Psoas muscle (tissue), 8 donors: ENCODE data around the gene MOGAT2. TPM values are rescaled to one million over a fixed set of nuclear protein-coding genes. Genes with fewer than 3 reads are reported as not detected.

Experiments
- ATAC-seq, 4 donors: fragments of 200-7000 bp; cut with Tn5 transposase; one replicate each; pipeline ENCODE4 v1.9.1; 2020; ENCODE audit warnings: moderate library complexity in 3 of 4, mild to moderate bottlenecking in 2 of 4
- DNase-seq, 2 donors: peaks; one replicate each; pipeline ENCODE4 v3.0.0-alpha.2; 2020
- H3K27ac ChIP-seq: fragments of 200-600 bp; one replicate; pipeline ENCODE4 v1.8.0; 2022
- H3K27me3 ChIP-seq, 3 donors: fragments of 200-600 bp in 1 of 3; one replicate each; pipeline versions ENCODE4 v1.6.1 to v1.8.0; 2013 to 2022; ENCODE audit warnings: low read length in 2 of 3, mild to moderate bottlenecking in 2 of 3, moderate library complexity in 1 of 3; ENCODE audit not compliant: insufficient read depth in 3 of 3
- H3K36me3 ChIP-seq, 2 donors: fragments of 200-600 bp in 1 of 2; one replicate each; pipeline versions ENCODE4 v1.6.1 to v1.8.0; 2013 to 2022; ENCODE audit warnings: low read depth in 1 of 2, mild to moderate bottlenecking in 1 of 2, moderate library complexity in 1 of 2; ENCODE audit not compliant: insufficient read depth in 1 of 2
- H3K4me1 ChIP-seq: fragments of 200-600 bp; one replicate; pipeline ENCODE4 v1.8.0; 2022
- H3K4me3 ChIP-seq: fragments of 200-600 bp; one replicate; pipeline ENCODE4 v1.8.0; 2022; ENCODE audit warnings: mild to moderate bottlenecking
- H3K9me3 ChIP-seq: fragments of 200-600 bp; one replicate; pipeline ENCODE4 v1.8.0; 2022
- CTCF ChIP-seq: fragments of 200-600 bp; IDR thresholded peaks from one replicate; pipeline ENCODE4 v1.8.0; 2022; ENCODE audit warnings: antibody characterized with exemption
- WGBS, 3 donors: extraction: QIAGEN DNeasy Blood & Tissue Kit; methylation state at CpG; one replicate each; pipeline versions ENCODE4 v1.1.6 to v1.1.7; 2013; 5-methylcytosine and 5-hydroxymethylcytosine counted together
- intact Hi-C, 2 donors: fragments of 100-400 bp; cut with DNase I; formaldehyde crosslinking; loops; one replicate each; pipeline versions ENCODE4 v1.11.0 to v1.14.2; 2022
- polyA plus RNA-seq, 3 donors: library from polyadenylated mRNA; stranded (reverse); fragments of 200-250 nt; gene quantifications; one replicate each; pipeline ENCODE4 v1.2.3, GENCODE V29; 2013
- total RNA-seq, 4 donors: library from RNA; stranded (reverse); fragmentation: NEBNext Ultra II Directional in 2 of 4; extraction: Animal tissue kit (Norgen Biotek cat#: 25700) in 2 of 4; gene quantifications; one replicate each; pipeline versions ENCODE4 v1.2.1 to v1.2.4, GENCODE V29; 2021 to 2023
- donor health status: healthy with polysubstance abuse.
- donor health status: DM: no; HTN: no; CAD: no; lungs with moderate emphysema.
- donor health status: Bipolar disorder and iron deficiency.
- donor health status: healthy.
- donor health status: DM: yes; HTN: yes; CAD: no.
- donor health status: DM: no; HTN: no; CAD: no.
- donor health status: DM: no; HTN: no; CAD: no.
- donor health status: DM: yes; HTN: yes; CAD: no.

MOGAT2 gene
- total and polyA plus RNA-seq, 7 donors: 0.04 to 0.19 TPM; not detected in 5

DNA sequence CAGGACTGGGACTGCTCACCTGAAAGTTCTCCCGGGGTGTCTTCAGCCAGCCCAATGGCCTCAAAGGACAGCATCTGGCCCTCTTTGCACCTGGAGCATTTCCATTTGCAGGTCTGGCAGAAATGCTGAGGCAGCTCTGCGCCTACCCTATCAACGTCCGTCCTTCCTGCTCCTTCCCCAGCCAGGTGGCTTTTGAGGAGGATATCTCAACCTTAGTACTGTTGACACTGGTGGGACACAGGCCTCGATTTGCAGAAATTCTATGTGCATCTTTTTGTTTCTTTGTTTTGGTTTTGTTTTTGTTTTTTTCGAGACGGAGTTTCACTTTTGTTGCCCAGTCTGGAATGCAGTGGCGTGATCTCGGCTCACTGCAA lies 5.0 kb downstream of the MOGAT2 start:
- no peak for TF ChIP-seq CTCF
- no peak overlapping the region for H3K4me3 ChIP-seq
- H3K27me3 ChIP-seq: no peaks in the 10 kb centered on the region
- no peaks in the 10 kb centered on the region for H3K4me1 ChIP-seq
- no peaks in the 10 kb centered on the region for H3K9me3 ChIP-seq
- H3K36me3 ChIP-seq: no peaks in the 10 kb centered on the region
- no peak overlapping the region for H3K27ac ChIP-seq
- 79 to 96% (median 86%) methylated on average over 9 of the region's 9 CpGs for WGBS, 3 donors
- DNase-seq: no peak
- ATAC-seq: no peak
- intact Hi-C loops: loop anchor here (5.0 to 10.0 kb wide), 2 partner anchors 45 to 592 kb away; partner anchors contain the start of gene DGAT2 (in 2 of the 2)

DNA sequence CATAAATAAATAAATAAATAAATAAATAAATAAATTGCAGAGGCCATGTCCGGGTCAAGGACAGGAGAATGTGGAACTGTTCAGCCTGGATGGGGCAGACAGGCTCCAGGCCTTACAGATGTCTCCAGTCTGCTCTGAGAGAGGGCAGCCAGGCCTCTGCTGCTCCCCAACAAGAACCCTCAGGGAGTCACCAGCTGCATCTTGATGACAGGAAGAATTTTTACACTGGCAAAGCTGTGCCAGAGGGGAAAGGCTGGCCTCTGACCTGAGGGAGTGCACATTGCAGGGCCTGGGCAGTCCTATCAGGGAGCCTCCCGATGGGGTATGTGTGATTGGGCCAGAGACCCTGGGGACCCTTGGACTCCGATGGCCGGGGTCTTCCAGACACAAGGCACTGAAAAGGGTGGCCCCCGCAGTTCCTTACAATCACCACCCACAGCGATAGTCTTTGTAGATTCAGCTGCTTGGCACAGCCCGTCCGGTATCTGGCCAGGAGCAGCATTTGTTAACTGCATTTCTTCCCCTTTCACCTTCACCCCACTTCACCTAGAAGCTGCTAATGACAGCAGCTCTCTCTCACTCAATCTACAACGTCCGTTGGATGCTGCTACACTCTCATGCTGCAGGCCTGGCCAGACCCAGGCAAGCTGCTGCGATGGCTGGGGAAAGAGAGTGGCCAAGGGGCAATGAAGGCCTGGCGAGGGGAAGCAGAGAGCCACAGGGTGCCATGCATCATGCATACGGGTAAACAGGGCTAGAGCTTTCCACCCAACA lies 8.1 kb downstream of the MOGAT2 start:
- no peak for ATAC-seq
- TF ChIP-seq CTCF: no peak
- no peak for DNase-seq
- Histone ChIP-seq H3K36me3 (no peaks in the 10 kb centered on the region), H3K27ac (no peak overlapping the region), H3K27me3 (no peaks in the 10 kb centered on the region), H3K4me1 (no peaks in the 10 kb centered on the region), H3K4me3 (no peak overlapping the region), H3K9me3 (no peaks in the 10 kb centered on the region)
- 66 to 74% (median 67%) methylated on average over 13 of the region's 13 CpGs for WGBS, 3 donors
- intact Hi-C loops: loop anchor here in 1 of 2 donors (10.0 kb wide), 1 partner anchor 589 kb away; no protein-coding TSS in a partner anchor

DNA sequence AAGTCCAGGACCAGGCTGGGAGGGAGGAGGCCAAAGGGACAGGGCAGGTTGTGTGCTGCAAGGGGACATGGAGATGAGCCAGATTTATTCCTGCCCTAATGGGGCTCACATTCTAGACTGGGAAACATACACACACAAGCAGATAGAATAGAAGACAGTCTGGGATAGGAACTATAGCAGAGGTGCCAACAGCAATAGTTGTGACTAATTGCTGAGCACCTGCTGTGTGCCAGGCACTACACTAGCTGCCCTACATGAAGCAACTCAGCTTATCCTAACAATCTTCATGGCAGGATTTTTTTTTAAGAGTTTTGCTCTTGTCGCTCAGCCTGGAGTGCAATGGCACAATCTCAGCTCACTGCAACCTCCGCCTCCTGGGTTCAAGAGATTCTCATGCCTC lies 11.4 kb downstream of the MOGAT2 start:
- no peaks in the 10 kb centered on the region for H3K36me3 ChIP-seq
- intact Hi-C loops: loop anchor here in 1 of 2 donors (10.0 kb wide), 1 partner anchor 586 kb away; no protein-coding TSS in a partner anchor
- peak in 3 of 4 donors; percentile 45 to 84 (median 76) for ATAC-seq

GRCh38 chr11:75731095-75731494 lies 13.5 kb downstream of the MOGAT2 start:
- peaks cover 4% of the 10 kb centered on the region for H3K4me1 ChIP-seq
- TF ChIP-seq CTCF: no peak
- no peaks in the 10 kb centered on the region for H3K27me3 ChIP-seq
- intact Hi-C loops: no loop called here
- H3K27ac ChIP-seq: no peak overlapping the region
- H3K9me3 ChIP-seq: no peaks in the 10 kb centered on the region
- no peak for DNase-seq
- 94 to 98% (median 95%) methylated on average over 5 of the region's 5 CpGs for WGBS, 3 donors
- no peak for ATAC-seq
- no peaks in the 10 kb centered on the region for H3K36me3 ChIP-seq
- H3K4me3 ChIP-seq: no peak overlapping the region

More for the DNA sequence above, 11.4 kb downstream of the MOGAT2 start:
- no peak for DNase-seq
- no peak overlapping the region for H3K4me3 ChIP-seq
- peaks cover 1% of the 10 kb centered on the region for H3K4me1 ChIP-seq
- WGBS, 3 donors: 81 to 94% (median 82%) methylated on average over 2 of the region's 2 CpGs
- TF ChIP-seq CTCF: no peak
- no peaks in the 10 kb centered on the region for H3K27me3 ChIP-seq
- H3K27ac ChIP-seq: no peak overlapping the region
- no peaks in the 10 kb centered on the region for H3K9me3 ChIP-seq
